ENCODE data around the gene TBC1D22A. TPM values are rescaled to one million over a fixed set of nuclear protein-coding genes. Genes with fewer than 3 reads are reported as not detected.

The TBC1D22A gene
- total RNA-seq, 1 donor from 2014 or later = 28.9 TPM

- DNase-seq (ENCODE audit: extremely low spot score, unreplicated experiment) = no peak
- no peak overlapping the region for H3K27ac Mint-ChIP-seq (ENCODE audit: unreplicated experiment)
Observed at GRCh38 chr22:47131632-47132427, 369.4 kb downstream of the TBC1D22A start.

DNA sequence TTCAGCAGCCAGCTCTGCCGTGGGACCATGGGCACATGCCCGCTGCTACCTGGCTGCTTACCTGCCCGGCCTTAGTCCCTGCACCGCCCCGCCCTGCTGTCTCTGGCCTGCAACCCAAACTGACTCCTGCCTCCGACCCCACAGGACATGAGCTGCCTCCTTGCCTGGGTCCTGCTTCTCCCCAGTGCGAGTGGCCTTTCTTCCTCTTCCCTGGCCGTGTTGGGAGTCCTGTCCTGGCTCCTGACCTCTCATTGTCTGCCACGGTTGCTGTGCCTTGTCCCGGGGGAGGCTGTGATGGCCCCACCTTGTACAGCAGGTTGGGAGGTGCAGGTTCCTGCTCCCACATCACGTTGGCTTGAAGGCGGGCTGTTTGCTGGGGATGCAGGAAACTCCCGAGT, 370.0 kb downstream of the TBC1D22A start:
- DNase-seq (ENCODE audit: extremely low spot score, unreplicated experiment) = no peak
- Mint-ChIP-seq H3K9me3 (ENCODE audit: unreplicated experiment) (no peaks in the 10 kb centered on the region), H3K27me3 (ENCODE audit: unreplicated experiment) (no peaks in the 10 kb centered on the region), H3K4me1 (ENCODE audit: unreplicated experiment) (peaks cover 1% of the 10 kb centered on the region), H3K27ac (ENCODE audit: unreplicated experiment) (no peak overlapping the region), H3K4me3 (ENCODE audit: unreplicated experiment) (no peak overlapping the region), H3K36me3 (ENCODE audit: unreplicated experiment) (peaks cover 3% of the 10 kb centered on the region)
- TF ChIP-seq CTCF (IDR thresholded peaks at IDR 0.05) = no peak

More at GRCh38 chr22:47131632-47132427, 369.4 kb downstream of the TBC1D22A start:
- TF ChIP-seq CTCF (IDR thresholded peaks at IDR 0.05) = no peak
- Mint-ChIP-seq H3K27me3 (ENCODE audit: unreplicated experiment) (no peaks in the 10 kb centered on the region), H3K36me3 (ENCODE audit: unreplicated experiment) (peaks cover 3% of the 10 kb centered on the region), H3K4me1 (ENCODE audit: unreplicated experiment) (peaks cover 1% of the 10 kb centered on the region), H3K9me3 (ENCODE audit: unreplicated experiment) (no peaks in the 10 kb centered on the region), H3K4me3 (ENCODE audit: unreplicated experiment) (no peak overlapping the region)

- Mint-ChIP-seq H3K4me1 (ENCODE audit: unreplicated experiment) (peaks cover 1% of the 10 kb centered on the region), H3K9me3 (ENCODE audit: unreplicated experiment) (no peaks in the 10 kb centered on the region), H3K27ac (ENCODE audit: unreplicated experiment) (no peak overlapping the region), H3K4me3 (ENCODE audit: unreplicated experiment) (no peak overlapping the region), H3K36me3 (ENCODE audit: unreplicated experiment) (peaks cover 3% of the 10 kb centered on the region), H3K27me3 (ENCODE audit: unreplicated experiment) (no peaks in the 10 kb centered on the region)
- no peak for DNase-seq (ENCODE audit: extremely low spot score, unreplicated experiment)
- no peak for TF ChIP-seq CTCF (IDR thresholded peaks at IDR 0.05)
Observed at GRCh38 chr22:47133061-47133969, 370.9 kb downstream of the TBC1D22A start.

- Mint-ChIP-seq H3K27ac (ENCODE audit: unreplicated experiment) (no peak overlapping the region), H3K36me3 (ENCODE audit: unreplicated experiment) (no peaks in the 10 kb centered on the region), H3K4me1 (ENCODE audit: unreplicated experiment) (peaks cover 1% of the 10 kb centered on the region), H3K4me3 (ENCODE audit: unreplicated experiment) (no peak overlapping the region), H3K9me3 (ENCODE audit: unreplicated experiment) (no peaks in the 10 kb centered on the region), H3K27me3 (ENCODE audit: unreplicated experiment) (no peaks in the 10 kb centered on the region)
- no peak for TF ChIP-seq CTCF (IDR thresholded peaks at IDR 0.05)
- no peak for DNase-seq (ENCODE audit: extremely low spot score, unreplicated experiment)
Observed at GRCh38 chr22:47134222-47134621, 371.8 kb downstream of the TBC1D22A start.

DNA sequence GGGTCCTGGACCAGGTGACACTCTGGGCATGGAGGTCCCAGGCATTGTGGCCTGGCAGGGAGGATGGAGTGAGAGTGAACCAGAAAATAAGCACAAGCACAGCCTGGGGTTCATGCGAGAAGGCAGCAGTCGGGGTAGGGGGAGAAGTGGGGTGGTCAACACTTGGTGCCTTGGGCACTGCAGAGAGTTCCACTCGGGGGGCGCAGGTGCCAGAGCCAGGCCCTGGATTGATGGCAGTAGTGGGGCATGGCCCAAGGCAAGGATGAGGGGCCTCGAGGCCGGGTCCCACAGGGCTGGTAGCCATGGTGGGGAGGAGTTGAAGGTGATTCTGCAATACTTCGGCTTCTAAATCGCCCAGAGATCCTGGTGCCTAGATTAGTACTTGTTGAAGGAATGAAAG, 372.9 kb downstream of the TBC1D22A start:
- TF ChIP-seq CTCF (IDR thresholded peaks at IDR 0.05) = no peak
- H3K27ac Mint-ChIP-seq (ENCODE audit: unreplicated experiment) = no peak overlapping the region
- no peak for DNase-seq (ENCODE audit: extremely low spot score, unreplicated experiment)
- H3K36me3 Mint-ChIP-seq (ENCODE audit: unreplicated experiment) = no peaks in the 10 kb centered on the region
- no peak overlapping the region for H3K4me3 Mint-ChIP-seq (ENCODE audit: unreplicated experiment)
- H3K9me3 Mint-ChIP-seq (ENCODE audit: unreplicated experiment) = no peaks in the 10 kb centered on the region
- peaks cover 1% of the 10 kb centered on the region for H3K4me1 Mint-ChIP-seq (ENCODE audit: unreplicated experiment)
- H3K27me3 Mint-ChIP-seq (ENCODE audit: unreplicated experiment) = no peaks in the 10 kb centered on the region

All from osteocyte (in vitro differentiated cells).